Measurements from ENCODE around the gene CHMP4A.
A peak's percentile ranks its signal among the peaks of the same experiment; 100 is the strongest.

CHMP4A gene

DNA sequence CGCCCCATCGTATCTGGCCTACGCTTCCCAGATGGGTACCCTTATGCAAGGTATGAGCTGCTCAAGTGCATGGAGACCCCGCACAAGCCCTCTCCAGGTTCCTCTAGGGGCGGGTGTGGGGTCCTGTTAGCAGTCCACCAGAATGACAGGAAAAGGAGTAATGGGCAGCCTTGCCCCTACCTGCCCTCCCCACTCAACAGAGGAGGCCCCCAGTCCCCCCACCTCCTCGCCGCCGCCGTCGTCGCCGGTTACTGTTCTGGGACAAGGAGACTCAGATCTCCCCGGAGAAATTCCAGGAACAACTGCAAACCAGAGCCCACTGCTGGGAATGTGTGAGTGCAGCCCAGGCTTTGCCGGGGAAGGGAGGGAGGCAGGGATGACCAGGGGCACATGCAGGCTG, 35.4 kb downstream of the CHMP4A start:
- DNase-seq (ENCODE audit: low spot score): no peak

GRCh38 chr14:24177041-24177825, 36.1 kb downstream of the CHMP4A start:
- DNase-seq (ENCODE audit: low spot score): no peak

DNA sequence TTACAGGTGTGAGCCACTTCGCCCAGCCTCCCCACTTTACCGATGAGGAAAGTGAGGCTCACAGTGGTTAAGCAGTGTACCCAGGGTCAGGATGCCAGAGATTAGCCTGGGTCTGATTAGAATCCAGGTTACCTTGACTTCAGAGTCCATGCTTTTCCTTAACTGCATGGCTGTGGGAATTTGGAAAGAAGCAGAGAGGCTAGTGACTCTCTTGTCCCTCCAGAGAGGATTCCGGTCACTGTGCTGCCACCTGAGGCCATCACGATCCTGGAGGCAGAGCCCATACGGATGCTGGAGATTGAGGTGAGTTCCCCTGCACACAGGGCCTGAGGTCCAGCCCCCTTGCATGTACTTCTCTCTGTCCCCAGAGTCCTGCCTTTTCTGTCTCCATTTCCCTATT, 36.7 kb downstream of the CHMP4A start:
- no peak for DNase-seq (ENCODE audit: low spot score)

DNA sequence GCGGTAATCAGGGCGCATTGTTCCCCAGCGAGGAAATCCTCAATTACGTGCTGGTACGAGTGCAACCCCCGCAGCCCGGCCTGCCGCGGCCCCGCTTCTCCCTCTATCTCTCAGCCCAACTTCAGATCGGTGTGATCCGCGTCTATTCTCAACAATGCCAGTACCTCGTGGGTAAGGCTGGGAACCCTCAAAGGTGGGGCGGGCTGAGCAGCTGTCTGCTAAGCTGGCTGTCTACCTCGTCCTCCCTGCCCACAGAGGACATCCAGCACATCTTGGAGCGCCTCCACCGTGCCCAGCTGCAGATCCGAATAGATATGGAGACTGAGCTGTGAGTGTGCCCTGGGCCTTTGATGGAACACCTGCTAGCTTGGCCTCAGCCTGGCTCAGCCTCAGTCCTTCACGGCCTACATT, 40.4 kb downstream of the CHMP4A start:
- no peak for DNase-seq (ENCODE audit: low spot score)

DNA sequence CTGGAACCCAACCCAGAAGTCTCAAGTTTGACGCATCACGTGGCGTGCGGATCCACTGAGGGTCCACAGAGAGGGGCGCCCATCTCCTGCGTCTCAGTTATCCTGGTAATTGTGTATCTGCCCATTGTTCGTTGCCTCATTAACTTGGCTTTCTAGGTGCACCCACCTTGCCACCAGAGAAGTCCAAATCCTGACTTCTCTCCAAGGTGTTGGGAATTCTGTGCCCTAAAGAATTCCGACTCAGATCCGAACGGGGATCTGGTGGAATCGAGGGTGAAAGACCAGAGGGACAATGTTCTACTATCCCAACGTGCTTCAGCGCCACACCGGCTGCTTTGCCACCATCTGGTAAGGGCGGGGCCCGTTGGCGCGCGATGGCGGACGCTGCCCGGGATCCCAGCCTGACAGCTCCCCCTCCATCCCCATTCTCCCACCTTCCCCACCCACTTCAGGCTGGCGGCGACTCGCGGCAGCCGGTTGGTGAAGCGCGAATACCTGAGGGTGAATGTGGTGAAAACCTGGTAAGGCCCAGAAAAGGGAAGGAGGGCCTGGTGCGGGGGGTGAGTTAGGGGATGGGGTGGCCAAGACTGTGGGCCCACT, 40.9 kb downstream of the CHMP4A start:
- DNase-seq (ENCODE audit: low spot score): no peak

DNA sequence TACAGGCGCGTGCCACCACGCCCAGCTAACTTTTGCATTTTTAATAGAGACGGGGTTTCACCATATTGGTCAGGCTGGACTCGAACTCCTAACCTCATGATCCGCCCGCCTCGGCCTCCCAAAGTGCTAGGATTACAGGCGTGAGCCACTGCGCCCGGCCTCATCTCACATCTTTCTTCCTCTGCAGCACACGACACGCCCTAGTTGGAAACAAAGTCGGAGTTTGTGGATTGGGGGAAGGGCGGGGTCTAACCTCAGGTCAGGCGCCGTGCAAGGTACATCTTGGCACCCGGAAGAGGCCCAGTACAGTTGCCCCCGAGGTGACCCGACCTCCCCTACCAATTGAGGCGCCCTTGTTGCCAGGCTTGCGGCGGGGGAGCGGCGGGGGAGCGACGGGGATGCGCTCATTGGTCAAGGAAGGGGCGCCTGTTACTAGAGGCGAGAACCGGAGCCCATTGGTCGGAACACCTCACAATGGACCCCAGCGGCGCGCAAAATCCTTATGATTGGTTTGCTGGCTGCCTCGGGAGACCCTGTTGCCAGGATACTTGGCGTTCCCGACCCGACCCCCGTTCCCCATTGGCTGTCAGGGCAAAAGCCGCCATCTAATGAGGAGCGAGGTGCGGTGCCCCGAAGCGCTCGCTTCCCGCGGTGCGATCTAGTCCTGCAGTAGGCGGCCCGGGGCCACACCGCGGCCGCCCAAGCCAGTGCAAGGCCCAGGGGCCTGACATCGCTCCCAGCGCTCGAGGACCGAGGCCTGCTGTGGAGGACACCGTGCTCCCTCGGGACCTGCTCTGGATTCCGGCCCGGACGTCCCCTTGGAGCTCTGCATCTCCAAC, 41.6 kb downstream of the CHMP4A start, which contains the start of gene REC8:
Gene REC8, plus strand, starts transcription at position 659 of the 839 bp plus-strand sequence. CDS start 473 bp downstream, outside the sequence.
- no peak for DNase-seq (ENCODE audit: low spot score)

- DNase-seq (ENCODE audit: low spot score): no peak
These were observed 45.7 kb downstream of the CHMP4A start for GRCh38 chr14:24167469-24168114.

DNA sequence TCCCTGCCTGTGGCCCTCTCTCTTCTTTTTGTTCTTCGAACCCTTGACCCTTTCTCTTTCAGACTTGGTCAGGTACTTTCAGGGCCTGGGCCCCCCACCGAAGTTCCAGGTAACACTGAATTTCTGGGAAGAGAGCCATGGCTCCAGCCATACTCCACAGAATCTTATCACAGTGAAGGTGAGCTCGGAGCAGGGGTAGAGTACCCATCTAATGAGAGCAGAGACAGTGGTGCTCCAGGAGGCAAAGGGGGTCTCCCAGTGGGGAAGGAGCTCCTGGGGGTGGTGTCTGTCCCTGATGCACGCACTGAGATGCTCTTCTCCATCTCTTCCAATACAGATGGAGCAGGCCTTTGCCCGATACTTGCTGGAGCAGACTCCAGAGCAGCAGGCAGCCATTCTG, 47.5 kb downstream of the CHMP4A start:
- DNase-seq (ENCODE audit: low spot score): no peak

DNA sequence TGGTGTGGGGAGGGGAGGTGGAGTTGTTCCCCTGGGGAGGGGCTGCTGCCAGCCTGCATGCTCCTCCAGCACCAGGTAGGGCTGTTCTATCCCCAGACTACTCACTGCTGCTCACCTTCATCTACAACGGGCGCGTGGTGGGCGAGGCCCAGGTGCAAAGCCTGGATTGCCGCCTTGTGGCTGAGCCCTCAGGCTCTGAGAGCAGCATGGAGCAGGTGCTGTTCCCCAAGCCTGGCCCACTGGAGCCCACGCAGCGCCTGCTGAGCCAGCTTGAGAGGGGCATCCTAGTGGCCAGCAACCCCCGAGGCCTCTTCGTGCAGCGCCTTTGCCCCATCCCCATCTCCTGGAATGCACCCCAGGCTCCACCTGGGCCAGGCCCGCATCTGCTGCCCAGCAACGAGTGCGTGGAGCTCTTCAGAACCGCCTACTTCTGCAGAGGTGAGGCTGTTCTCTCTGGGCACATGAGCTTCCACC, 48.7 kb downstream of the CHMP4A start:
- DNase-seq (ENCODE audit: low spot score): no peak

DNA sequence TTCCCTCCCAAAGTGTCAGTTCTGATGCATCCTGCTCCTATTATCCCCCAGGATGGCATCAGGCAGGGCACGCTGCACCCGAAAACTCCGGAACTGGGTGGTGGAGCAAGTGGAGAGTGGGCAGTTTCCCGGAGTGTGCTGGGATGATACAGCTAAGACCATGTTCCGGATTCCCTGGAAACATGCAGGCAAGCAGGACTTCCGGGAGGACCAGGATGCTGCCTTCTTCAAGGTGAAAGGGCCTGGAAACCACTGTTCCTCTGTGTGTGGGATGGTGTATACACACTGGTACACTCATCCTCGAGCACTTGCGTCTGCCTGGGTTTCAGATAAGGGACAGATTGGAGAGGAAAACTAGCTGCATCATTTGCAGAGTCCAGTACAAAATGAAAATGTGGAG, 51.2 kb downstream of the CHMP4A start:
- DNase-seq (ENCODE audit: low spot score): peak; percentile 57

DNA sequence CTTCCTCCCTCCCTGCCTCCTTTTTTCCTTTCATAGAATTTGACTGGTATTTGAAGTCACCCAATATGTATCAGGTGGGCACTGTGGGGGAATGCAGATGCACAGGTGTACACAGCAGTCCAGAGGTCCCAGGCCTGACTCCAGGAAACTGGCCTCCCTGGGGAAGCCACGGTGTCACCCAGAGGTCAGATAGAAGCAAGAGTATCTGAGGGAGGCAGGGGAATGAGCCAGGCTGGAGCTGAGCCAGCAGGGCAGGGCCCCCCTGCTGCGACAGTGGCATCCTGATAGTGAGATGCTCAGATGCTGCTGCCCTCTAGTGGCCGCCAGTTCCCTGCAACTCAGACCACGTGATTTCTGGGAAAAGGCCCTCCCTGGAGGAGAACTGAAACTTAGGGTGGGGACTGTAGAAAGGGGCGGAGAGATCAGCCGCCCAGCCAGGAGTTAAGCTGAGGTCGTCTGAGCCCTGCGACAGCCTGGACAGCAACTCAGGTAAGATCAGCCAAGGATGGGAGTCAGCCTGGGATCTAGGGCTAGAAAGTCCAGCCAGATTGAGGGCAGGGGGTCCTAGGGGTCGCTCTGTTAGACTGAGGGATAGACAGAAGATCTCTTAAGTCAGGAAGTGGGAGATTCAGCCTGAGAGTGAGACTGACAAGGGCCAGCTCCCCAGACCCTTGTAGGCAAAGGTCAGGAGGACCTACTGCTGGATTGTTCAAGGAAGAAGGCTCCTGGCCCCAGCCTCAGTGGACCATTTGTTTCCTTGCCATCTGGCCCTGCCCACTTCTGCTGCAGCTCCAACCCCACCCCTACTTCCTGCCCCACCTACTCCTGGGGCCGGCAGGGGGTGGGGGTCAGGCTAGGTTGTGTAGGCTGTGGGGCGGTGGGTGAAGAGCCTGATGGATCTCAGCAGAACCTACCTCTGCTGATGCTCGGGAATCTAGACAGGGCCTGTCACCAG, 52.2 kb downstream of the CHMP4A start, which contains the start of gene IRF9:
Gene IRF9, plus strand, starts transcription at position 416 of the 955 bp plus-strand sequence. CDS start 880 bp downstream, outside the sequence.
- peak; percentile 96 for DNase-seq (ENCODE audit: low spot score)

GRCh38 chr14:24160499-24160849, 52.8 kb downstream of the CHMP4A start:
- no peak for DNase-seq (ENCODE audit: low spot score)

DNA sequence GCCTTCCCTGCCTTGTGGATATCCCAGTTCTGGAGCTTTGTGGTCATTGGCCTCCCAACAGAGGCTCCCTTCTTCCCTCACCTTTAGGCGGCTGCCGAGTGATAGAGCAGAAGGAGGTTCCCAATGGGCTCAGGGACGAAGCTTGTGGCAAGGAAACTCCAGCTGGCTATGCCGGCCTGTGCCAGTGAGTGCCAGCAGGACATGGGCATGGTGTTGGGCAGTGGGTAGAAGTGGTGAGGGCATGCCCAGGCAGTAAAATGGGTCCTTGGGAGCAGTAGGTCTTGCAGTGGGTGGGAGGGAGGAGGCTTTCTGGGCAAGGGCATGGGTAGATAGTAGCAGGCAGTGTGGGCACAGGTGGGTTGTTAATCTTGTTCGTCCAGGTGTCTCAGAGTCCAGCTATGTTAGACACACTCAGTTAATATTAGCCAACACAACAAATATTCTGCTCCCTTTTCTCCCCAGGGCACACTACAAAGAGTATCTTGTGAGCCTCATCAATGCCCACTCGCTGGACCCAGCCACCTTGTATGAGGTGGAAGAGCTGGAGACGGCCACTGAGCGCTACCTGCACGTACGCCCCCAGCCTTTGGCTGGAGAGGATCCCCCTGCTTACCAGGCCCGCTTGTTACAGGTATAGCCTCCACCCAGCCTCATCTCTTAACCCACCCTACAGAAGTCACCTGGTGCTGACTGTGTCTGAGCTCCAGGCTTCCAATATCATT, 53.4 kb downstream of the CHMP4A start:
- no peak for DNase-seq (ENCODE audit: low spot score)
